GM18861 (cell line): ENCODE data around the gene TNFSF9.

Experiments used
- ATAC-seq: cut with Tn5 transposase; IDR thresholded peaks from one replicate; pipeline ENCODE4 v1.9.1; 2021; ENCODE audit not compliant: unreplicated experiment

Gene TNFSF9

DNA sequence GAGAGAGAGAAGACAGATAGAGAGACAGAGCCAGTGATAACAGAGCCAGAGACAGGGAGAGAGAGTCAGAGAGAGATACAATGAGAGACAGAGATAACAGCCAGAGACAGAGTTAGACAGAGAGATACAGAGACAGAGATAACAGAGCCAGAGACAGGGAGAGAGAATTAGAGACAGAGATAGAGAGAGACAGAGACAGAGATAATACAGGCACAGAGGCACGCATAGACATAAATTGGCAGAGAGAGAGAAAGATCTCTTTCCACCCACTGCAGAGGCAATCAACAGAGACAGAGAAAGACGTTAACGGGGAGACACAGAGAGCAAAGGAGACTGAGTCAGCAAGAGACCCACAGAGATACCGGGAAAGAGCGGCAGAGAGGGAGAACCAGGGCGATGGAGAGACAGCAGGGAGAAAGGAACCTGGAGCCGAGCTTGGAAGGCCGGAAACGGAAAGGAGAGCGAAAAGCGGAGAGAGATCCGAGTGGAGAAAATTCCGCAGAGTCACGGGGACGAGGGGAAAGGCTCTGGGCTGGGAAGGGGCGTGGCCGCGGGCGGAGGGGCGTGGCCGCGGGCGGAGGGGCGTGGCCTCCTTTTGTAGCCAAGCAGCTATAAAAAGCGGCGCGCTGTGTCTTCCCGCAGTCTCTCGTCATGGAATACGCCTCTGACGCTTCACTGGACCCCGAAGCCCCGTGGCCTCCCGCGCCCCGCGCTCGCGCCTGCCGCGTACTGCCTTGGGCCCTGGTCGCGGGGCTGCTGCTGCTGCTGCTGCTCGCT is at the start of gene TNFSF9:
TSS of gene TNFSF9 (plus strand) at position 641 of the 777 bp plus-strand sequence. CDS start at position 652, 11 bp downstream.
- no peak for ATAC-seq

- ATAC-seq: peak; percentile 57
These were observed 49.1 kb upstream of the TNFSF9 start, which contains the start of gene DENND1C for GRCh38 chr19:6481541-6482342. DENND1C (minus strand) TSS chr19:6481787; CDS start chr19:6481695, 92 bp downstream.

DNA sequence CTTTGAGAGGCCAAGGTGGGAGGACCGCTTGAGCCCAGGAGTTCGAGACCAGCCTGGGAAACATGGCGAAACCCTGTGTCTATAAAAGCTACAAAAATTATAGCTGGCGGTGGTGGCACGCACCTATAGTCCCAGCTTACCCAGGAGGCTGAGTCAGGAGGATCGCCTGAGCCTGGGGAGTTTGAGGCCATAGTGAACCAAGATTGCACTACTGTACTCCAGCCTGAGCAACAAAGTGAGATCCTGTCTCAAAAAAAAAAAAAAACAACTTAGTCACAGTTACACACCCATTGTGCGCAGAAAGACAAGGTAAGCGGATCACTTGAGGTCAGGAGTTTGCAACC is 48.5 kb upstream of the TNFSF9 start:
- ATAC-seq: no peak

DNA sequence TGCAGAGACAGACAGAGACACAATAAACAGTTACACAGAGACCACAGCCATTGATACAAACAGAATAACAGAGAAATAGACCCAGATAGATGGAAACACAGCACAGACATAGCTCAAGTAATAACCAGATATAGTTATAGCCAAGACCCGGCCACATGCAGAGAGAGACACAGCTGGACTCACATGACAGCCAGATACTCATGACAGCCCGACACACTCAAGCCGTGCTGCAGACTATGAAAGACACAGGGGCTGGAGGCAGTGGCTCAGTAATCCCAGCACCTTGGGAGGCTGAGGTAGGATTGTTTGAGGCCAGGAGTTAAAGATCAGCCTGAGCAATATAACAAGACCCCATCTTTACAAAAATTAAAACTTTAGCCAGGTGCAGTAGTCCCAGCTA is 47.6 kb upstream of the TNFSF9 start:
- ATAC-seq: no peak

DNA sequence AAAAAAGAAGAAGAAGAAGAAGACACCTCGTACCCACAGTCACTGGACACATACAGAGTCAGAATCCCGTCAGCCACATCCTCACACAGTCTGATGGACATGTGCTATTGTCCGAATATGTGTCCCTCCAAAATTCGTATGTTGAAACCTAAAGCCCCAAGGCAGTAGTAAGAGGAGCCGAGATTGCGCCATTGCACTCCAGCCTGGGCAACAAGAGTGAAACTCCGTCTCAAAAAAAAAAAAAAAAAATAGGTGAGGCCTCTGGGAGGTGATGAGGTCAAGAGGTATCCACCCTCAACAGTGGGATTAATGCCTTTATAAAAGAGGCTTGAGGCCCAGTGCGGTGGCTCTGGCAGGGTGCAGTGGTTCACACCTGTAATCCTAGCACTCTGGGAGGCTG is 46.6 kb upstream of the TNFSF9 start:
- ATAC-seq: no peak

DNA sequence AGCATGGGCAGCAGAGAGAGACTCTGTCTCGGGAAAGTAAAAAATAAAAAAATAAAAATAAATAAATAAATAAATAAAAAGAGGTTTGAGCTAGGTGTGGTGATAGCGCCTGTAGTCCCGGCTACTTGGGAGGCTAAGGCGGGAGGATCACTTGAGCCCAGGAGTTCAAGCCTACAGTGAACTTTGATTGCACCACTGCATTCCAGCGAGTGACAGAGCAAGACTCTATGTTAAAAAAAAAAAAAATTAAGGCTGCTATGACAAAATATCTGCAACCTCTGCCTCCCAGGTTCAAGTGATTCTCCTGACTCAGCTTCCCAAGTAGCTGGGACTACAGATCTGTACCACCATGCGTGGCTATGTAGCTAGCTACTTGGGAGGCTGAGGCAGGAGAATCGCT is 46.0 kb upstream of the TNFSF9 start:
- no peak for ATAC-seq

DNA sequence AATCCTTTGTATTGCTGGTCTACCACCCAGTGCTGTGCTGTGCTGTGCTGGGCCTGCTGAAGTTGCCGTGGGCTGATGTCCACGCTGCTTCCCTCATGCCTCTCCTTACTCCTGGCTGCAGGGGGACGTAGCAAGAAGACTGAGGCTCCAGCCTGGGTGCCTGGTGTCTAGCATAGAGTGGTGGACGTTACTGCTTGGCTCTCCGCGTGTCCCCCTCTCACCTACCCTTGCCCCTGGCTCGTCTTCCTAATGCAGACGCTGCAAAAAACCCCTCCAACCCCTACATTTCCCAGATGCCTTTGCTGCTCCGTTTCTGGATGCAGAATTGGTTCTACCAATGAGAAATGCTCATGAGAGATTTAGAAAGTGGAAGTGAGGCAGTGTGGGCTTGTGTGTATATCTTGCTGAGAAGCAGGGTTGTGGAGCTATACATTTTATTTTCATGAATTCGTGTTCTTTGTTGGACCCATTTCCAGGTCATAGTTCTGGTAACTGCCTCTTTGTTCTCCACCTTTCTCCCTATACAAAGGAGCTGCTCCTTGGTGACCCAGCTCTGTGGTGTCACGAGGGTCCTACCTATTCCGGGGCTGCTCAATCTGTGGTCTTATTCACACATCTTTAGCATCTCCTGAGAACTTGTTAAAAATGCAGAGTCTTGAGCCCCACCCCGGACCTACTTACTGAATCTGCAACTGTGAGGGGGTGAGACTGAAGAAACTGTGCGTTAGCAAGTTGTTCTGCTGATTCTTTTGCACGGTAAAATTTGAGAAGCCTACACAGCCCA is 41.4 kb upstream of the TNFSF9 start:
- ATAC-seq: peak; percentile 56

- ATAC-seq: no peak
These were observed 40.7 kb upstream of the TNFSF9 start for GRCh38 chr19:6490134-6490533.

GRCh38 chr19:6491802-6492592 is 38.8 kb upstream of the TNFSF9 start:
- ATAC-seq: no peak

DNA sequence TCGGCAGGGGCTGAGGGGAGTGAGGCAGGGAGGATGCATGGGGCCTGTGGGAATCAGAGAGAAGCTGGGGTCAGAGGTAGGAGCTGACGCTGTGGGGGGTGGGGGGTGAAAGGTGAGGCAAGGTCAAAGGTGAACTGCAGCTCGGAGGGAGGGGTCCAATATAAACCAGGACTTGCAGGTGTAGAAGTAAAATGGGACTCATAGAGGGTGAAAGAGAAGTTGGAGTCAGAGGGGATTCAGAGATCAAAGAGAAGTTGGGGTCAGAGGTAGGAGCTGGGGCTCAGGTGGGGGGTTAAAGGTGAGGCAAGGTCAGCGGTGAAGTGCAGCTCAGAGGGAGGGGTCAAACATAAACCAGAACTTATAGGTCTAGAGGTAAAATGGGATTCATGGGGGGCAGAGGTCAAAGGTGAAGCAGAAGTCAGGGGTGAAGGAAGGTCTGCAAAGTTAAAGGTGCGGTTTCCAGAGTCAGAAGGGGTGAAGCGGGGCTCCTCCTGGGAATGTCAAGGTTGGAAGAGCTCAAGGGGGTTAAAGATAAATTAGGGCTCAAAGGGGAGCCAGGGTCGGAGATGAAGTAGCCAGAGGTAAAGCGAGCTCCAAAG is 36.3 kb upstream of the TNFSF9 start:
- no peak for ATAC-seq

GRCh38 chr19:6495947-6496346 is 34.9 kb upstream of the TNFSF9 start:
- no peak for ATAC-seq

- no peak for ATAC-seq
These were observed 32.4 kb upstream of the TNFSF9 start for GRCh38 chr19:6498294-6499036.

DNA sequence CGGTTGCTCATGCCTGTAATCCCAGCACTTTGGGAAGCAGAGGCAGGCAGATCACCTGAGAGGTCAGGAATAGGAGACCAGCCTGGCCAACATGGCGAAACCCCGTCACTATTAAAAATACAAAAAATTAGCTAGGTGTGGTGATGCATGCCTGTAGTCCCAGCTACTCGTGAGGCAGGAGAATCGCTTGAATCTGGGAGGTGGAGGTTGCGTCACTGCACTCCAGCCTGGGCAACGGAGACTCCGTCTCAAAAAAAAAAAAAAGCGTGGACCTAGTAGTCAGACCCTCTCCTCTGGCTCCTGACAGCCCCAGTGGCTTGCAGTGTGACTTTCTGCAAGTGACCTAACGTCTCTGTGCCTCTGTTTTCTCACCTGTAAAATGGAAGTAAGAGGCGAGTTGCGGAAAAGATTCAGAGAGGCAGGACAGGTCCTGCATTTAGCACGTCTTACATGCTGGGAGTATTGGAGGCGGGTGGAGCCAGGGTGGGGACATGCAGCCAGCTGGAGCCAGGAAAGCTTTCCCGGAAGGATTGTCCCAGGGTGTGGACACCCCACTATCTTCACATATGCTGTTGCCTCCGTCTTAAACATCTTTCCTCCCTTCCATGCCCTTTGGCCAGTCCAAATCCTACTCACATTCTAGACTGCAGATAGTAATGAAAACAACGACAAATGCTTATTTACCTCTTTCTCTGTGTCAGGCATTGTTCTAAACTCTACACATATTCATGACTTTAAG is 31.6 kb upstream of the TNFSF9 start:
- no peak for ATAC-seq

- ATAC-seq: no peak
These were observed 29.7 kb upstream of the TNFSF9 start for GRCh38 chr19:6500837-6501739.

- no peak for ATAC-seq
These were observed 28.8 kb upstream of the TNFSF9 start, which contains the start of gene TUBB4A for GRCh38 chr19:6501740-6502648. TUBB4A (minus strand) TSS chr19:6502309; CDS start chr19:6502212, 97 bp downstream.

DNA sequence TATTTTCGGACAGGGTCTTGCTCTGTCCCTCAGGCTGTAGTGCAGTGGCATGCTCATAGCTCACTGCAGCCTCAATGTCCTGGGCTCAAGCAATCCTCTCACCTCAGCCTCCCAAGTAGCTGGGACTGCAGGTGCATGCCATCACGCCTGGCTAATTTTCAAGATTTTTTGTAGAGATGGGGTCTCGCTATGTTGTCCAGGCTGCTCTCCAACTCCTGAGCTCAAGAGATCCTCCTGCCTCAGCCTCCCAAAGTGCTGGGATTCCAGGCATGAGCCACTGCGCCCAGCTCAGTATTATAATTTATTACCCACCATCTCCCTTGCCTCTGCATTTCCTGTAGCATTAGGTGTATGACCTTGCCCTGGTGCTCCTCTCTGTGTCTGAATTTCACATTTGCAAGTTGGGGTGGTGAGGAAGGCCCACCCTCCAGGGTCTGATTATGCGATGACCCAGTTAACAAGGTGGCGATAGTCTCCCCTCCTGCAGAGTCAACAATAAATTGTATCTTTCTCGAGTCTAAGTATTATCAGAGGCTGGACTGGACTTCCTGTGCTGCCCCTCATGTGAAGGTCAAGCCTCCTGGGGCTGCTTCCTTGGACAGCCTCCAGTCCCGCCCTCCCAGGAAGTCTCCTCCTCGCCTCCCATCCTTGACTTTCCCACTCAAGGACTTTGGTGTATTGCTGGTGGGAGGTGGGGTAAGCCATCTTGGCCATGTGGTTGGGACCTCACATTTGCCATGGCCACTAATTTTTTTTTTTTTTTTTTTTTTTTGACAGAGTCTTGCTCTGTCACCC is 27.2 kb upstream of the TNFSF9 start:
- ATAC-seq: no peak
